T-helper 2 cell treated with Interferon-gamma antibody and Interleukin-4, amounts not matched to agents 5 μg/mL and 100 μg/mL, for 36 hours (primary cell): ENCODE results near the gene PLPPR5.

Source experiments
- DNase-seq: peaks from one replicate; pipeline ENCODE4 v3.0.0; 2021; ENCODE audit warnings: low spot score
- H3K27ac Mint-ChIP-seq: one replicate; pipeline ENCODE4 v1.8.0; 2021; ENCODE audit warnings: mild to moderate bottlenecking, mixed read lengths
- H3K27me3 Mint-ChIP-seq: one replicate; pipeline ENCODE4 v1.8.0; 2021; ENCODE audit warnings: low read depth, mixed read lengths
- H3K36me3 Mint-ChIP-seq: one replicate; pipeline ENCODE4 v1.8.0; 2021; ENCODE audit warnings: low read depth, mixed read lengths
- H3K4me1 Mint-ChIP-seq: one replicate; pipeline ENCODE4 v1.8.0; 2021; ENCODE audit warnings: low read depth, mixed read lengths
- H3K4me3 Mint-ChIP-seq: one replicate; pipeline ENCODE4 v1.8.0; 2022; ENCODE audit warnings: mild to moderate bottlenecking, moderate library complexity, mixed read lengths
- H3K9me3 Mint-ChIP-seq: one replicate; pipeline ENCODE4 v1.8.0; 2021; ENCODE audit warnings: mixed read lengths

The PLPPR5 gene

DNA sequence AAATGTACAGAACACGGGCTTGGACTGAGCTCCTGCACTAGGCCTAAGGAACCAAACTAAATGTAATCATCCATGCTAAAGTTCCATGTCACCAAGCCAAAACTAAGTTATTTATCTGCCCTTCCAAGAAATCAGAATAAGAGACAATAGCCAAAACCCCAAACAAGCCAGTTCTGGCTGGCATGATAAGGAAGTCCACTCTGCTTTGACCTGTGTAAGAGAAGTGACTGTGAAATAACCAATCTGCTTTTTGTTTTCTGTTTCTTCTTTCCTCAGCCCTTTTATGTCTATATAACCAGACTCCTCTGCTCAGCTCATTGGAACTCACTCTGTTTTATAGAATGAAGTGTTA lies 15.1 kb downstream of the PLPPR5 start:
- DNase-seq, result no peak
- no peak overlapping the region for H3K27ac Mint-ChIP-seq
- H3K36me3 Mint-ChIP-seq, result no peaks in the 10 kb centered on the region
- H3K4me1 Mint-ChIP-seq, result peaks cover 5% of the 10 kb centered on the region
- no peak overlapping the region for H3K4me3 Mint-ChIP-seq
- H3K27me3 Mint-ChIP-seq, result no peaks in the 10 kb centered on the region
- H3K9me3 Mint-ChIP-seq, result no peaks in the 10 kb centered on the region

DNA sequence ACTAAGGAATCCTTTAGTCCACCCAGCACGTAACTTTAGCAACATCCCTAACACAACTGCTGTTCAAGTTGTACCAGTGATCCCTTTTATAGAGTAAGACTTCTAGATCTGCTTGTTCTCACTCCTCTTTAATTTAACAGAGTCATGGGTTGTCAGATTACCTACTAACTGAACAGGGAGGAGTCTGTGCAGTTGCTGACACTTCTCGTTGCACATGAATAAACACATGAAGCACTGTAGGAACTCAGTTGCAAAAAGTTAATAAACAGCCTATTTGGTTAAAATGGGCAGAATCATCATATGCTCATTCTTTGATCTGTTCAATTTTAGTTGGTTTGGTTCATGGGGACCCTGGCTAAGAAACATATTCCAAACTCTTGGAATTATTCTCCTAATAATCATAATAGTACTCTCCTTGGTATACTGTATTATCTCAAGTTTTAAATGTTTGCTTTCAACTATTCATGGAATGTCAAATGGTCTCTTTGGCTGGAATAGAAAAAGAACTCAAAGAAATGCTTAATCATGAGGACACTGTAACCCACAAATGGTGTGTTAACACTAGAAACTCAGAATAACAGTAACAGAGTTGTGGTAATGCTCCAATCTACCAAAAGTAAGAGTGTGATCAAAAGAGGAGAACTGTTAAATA lies 15.6 kb downstream of the PLPPR5 start:
- H3K4me3 Mint-ChIP-seq, result no peak overlapping the region
- H3K4me1 Mint-ChIP-seq, result peaks cover 5% of the 10 kb centered on the region
- no peaks in the 10 kb centered on the region for H3K27me3 Mint-ChIP-seq
- H3K36me3 Mint-ChIP-seq, result no peaks in the 10 kb centered on the region
- DNase-seq, result no peak
- no peaks in the 10 kb centered on the region for H3K9me3 Mint-ChIP-seq
- no peak overlapping the region for H3K27ac Mint-ChIP-seq

- DNase-seq, result no peak
- Mint-ChIP-seq H3K4me1 (no peaks in the 10 kb centered on the region), H3K4me3 (no peak overlapping the region), H3K36me3 (no peaks in the 10 kb centered on the region), H3K27ac (no peak overlapping the region), H3K27me3 (no peaks in the 10 kb centered on the region), H3K9me3 (no peaks in the 10 kb centered on the region)
Measured at GRCh38 chr1:98985687-98986086, 19.0 kb downstream of the PLPPR5 start.

- H3K27ac Mint-ChIP-seq, result no peak overlapping the region
- H3K27me3 Mint-ChIP-seq, result no peaks in the 10 kb centered on the region
- H3K9me3 Mint-ChIP-seq, result no peaks in the 10 kb centered on the region
- H3K4me1 Mint-ChIP-seq, result no peaks in the 10 kb centered on the region
- H3K4me3 Mint-ChIP-seq, result no peak overlapping the region
- no peaks in the 10 kb centered on the region for H3K36me3 Mint-ChIP-seq
- DNase-seq, result no peak
Measured at GRCh38 chr1:98981917-98982513, 22.6 kb downstream of the PLPPR5 start.

GRCh38 chr1:98979463-98979862 lies 25.2 kb downstream of the PLPPR5 start:
- no peaks in the 10 kb centered on the region for H3K27me3 Mint-ChIP-seq
- H3K9me3 Mint-ChIP-seq, result no peaks in the 10 kb centered on the region
- no peaks in the 10 kb centered on the region for H3K36me3 Mint-ChIP-seq
- H3K4me3 Mint-ChIP-seq, result no peak overlapping the region
- no peaks in the 10 kb centered on the region for H3K4me1 Mint-ChIP-seq
- no peak overlapping the region for H3K27ac Mint-ChIP-seq
- no peak for DNase-seq

GRCh38 chr1:98975810-98976209 lies 28.9 kb downstream of the PLPPR5 start:
- no peaks in the 10 kb centered on the region for H3K36me3 Mint-ChIP-seq
- no peak overlapping the region for H3K4me3 Mint-ChIP-seq
- H3K27ac Mint-ChIP-seq, result no peak overlapping the region
- H3K27me3 Mint-ChIP-seq, result no peaks in the 10 kb centered on the region
- no peaks in the 10 kb centered on the region for H3K4me1 Mint-ChIP-seq
- DNase-seq, result no peak
- H3K9me3 Mint-ChIP-seq, result no peaks in the 10 kb centered on the region

GRCh38 chr1:98975113-98975512 lies 29.5 kb downstream of the PLPPR5 start:
- Mint-ChIP-seq H3K36me3 (no peaks in the 10 kb centered on the region), H3K4me1 (no peaks in the 10 kb centered on the region), H3K27me3 (no peaks in the 10 kb centered on the region), H3K27ac (no peak overlapping the region), H3K9me3 (no peaks in the 10 kb centered on the region), H3K4me3 (no peak overlapping the region)
- no peak for DNase-seq

DNA sequence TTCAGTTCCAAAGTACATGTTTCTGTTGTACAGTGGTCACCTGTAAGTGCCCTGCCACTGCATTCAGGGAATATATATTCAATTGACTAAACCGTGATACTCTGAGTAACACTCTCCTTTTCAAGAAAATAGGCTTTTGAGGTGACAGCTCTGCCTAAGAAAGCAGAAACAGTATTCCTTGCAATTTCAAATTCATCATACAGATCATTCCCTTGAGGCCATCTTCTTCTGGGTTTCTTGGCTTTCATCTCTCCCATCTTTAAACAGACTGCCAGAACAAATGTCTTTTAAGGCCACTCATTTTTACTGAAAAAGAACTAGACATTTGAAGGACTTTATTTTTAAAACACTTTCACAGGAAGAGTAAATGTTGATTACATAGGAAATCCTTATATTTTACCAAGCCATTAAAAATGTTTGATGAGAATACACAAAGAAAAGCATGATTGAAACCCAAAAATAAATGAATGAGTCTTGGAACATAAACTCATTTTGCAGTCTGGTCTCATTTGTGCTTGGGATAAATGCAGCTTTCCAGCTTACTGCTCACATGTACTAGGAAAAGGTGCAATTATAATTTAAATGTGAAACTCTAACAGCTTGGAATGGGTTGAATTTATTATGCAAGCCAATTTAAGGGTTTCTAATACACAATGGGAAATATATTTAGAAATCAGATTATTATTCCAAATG lies 34.7 kb downstream of the PLPPR5 start:
- DNase-seq, result no peak
- Mint-ChIP-seq H3K36me3 (no peaks in the 10 kb centered on the region), H3K27me3 (peaks cover 4% of the 10 kb centered on the region), H3K4me1 (no peaks in the 10 kb centered on the region), H3K9me3 (no peaks in the 10 kb centered on the region), H3K27ac (no peak overlapping the region), H3K4me3 (no peak overlapping the region)

GRCh38 chr1:98967122-98967521 lies 37.5 kb downstream of the PLPPR5 start:
- H3K9me3 Mint-ChIP-seq, result no peaks in the 10 kb centered on the region
- no peaks in the 10 kb centered on the region for H3K4me1 Mint-ChIP-seq
- no peak overlapping the region for H3K4me3 Mint-ChIP-seq
- H3K36me3 Mint-ChIP-seq, result no peaks in the 10 kb centered on the region
- no peak overlapping the region for H3K27ac Mint-ChIP-seq
- DNase-seq, result no peak
- H3K27me3 Mint-ChIP-seq, result peaks cover 4% of the 10 kb centered on the region

GRCh38 chr1:98965394-98965793 lies 39.3 kb downstream of the PLPPR5 start:
- no peak overlapping the region for H3K27ac Mint-ChIP-seq
- H3K4me1 Mint-ChIP-seq, result no peaks in the 10 kb centered on the region
- H3K27me3 Mint-ChIP-seq, result peaks cover 4% of the 10 kb centered on the region
- no peak overlapping the region for H3K4me3 Mint-ChIP-seq
- H3K9me3 Mint-ChIP-seq, result no peaks in the 10 kb centered on the region
- no peaks in the 10 kb centered on the region for H3K36me3 Mint-ChIP-seq
- DNase-seq, result no peak

DNA sequence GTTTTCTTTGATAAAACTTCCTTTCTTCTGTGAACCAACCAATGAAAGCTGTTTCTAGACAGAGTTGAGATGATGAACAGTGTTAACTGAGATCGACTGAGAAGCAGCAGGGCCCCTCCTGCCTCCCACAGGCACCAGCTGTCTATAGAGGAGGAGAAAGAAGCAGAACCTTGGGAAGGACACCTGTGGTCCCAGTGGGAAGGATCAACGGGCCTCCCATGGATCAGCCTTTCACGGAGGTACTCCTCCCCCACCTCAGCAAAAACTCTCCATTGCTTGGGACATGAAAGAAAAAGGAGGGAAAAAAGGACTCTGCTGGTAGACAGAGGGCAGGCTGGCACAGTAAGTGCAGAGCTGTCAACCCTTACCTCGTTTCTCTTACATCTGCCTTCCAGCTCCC lies 40.5 kb downstream of the PLPPR5 start:
- Mint-ChIP-seq H3K36me3 (no peaks in the 10 kb centered on the region), H3K27ac (no peak overlapping the region), H3K4me1 (no peaks in the 10 kb centered on the region), H3K27me3 (peaks cover 3% of the 10 kb centered on the region), H3K9me3 (no peaks in the 10 kb centered on the region), H3K4me3 (no peak overlapping the region)
- no peak for DNase-seq

GRCh38 chr1:98963064-98963758 lies 41.5 kb downstream of the PLPPR5 start:
- Mint-ChIP-seq H3K4me3 (no peak overlapping the region), H3K9me3 (no peaks in the 10 kb centered on the region), H3K36me3 (no peaks in the 10 kb centered on the region), H3K4me1 (no peaks in the 10 kb centered on the region), H3K27ac (no peak overlapping the region), H3K27me3 (peaks cover 3% of the 10 kb centered on the region)
- no peak for DNase-seq

DNA sequence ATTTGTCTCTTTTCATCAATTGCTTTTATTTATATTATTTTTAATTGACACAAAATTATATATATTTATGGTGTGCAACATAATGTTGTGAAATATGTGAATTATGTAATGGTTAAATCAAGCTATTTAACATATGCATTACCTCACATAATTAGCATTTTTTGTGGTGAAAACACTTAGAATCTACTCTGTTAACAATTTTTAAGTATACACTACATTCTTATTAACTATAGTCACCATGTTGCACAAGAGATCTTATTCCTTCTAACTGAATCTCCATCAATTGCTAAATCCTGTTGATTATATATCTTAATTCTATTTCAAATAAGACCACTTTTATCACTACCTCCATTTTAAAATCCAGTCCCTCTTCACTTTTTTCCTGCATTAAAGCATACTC lies 42.5 kb downstream of the PLPPR5 start:
- no peak for DNase-seq
- Mint-ChIP-seq H3K9me3 (no peaks in the 10 kb centered on the region), H3K36me3 (no peaks in the 10 kb centered on the region), H3K27me3 (no peaks in the 10 kb centered on the region), H3K27ac (peak overlapping the region; percentile 55), H3K4me1 (no peaks in the 10 kb centered on the region), H3K4me3 (no peak overlapping the region)

DNA sequence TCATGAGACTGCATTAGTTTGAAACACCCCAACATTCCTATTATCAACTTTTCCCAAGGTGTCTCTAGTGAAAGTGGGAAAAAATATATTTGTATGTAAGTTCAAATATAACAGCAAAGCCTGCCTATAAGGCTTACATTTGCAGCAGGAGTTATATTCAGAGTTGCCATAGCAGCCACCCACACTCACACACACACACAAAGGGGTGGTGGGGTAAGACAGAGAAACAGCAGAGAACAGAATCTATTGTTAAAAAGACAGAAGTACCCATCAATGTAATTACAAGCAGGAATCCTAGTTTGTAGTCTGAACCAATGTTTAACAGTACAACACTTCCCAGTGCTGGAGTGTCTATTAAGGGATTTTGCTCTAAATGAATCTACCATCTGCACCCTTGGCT lies 55.0 kb downstream of the PLPPR5 start:
- Mint-ChIP-seq H3K27me3 (no peaks in the 10 kb centered on the region), H3K36me3 (no peaks in the 10 kb centered on the region), H3K27ac (no peak overlapping the region), H3K4me3 (no peak overlapping the region), H3K4me1 (no peaks in the 10 kb centered on the region), H3K9me3 (no peaks in the 10 kb centered on the region)
- DNase-seq, result no peak
